ENCODE measurements around the gene TRPM3.

TRPM3 gene

DNA sequence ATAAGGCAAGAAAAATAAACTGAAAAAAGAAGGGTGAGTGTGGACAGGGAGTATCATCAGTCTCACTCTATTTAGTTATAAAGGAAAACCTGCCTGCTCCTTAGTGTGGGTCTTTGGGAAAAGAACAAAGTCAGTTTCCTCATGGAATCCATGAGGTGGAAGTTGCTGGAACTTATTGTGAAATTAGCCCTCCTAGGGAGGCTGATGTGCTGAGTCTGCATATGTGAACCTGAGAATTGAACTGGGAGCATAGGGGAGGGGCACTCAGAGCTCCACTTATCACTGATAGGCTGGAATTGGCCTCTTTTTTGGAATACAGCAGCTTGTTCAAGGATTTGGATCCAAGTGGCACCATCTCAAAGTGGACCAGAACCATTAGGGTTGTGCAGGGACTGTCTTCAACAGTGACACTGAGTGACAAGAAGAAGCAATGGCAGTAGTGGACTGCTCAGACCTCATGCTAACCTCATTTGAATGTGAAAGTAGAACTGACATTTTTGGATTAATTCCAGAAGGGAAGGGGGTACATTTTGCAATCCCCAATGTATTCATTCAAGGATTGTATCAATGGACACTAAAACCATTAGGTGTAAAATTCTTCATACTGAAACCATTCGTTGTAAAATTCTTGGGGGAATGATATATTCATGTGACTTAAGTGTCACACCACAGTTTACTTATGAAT is 603.4 kb downstream of the TRPM3 start:
- Mint-ChIP-seq H3K27ac (no peak overlapping the region), H3K4me3 (no peak overlapping the region), H3K27me3 (ENCODE audit: low read depth) (no peaks in the 10 kb centered on the region), H3K36me3 (ENCODE audit: low read depth) (no peaks in the 10 kb centered on the region), H3K4me1 (peaks cover 12% of the 10 kb centered on the region), H3K9me3 (no peaks in the 10 kb centered on the region)
- TF ChIP-seq, protein P1, sequence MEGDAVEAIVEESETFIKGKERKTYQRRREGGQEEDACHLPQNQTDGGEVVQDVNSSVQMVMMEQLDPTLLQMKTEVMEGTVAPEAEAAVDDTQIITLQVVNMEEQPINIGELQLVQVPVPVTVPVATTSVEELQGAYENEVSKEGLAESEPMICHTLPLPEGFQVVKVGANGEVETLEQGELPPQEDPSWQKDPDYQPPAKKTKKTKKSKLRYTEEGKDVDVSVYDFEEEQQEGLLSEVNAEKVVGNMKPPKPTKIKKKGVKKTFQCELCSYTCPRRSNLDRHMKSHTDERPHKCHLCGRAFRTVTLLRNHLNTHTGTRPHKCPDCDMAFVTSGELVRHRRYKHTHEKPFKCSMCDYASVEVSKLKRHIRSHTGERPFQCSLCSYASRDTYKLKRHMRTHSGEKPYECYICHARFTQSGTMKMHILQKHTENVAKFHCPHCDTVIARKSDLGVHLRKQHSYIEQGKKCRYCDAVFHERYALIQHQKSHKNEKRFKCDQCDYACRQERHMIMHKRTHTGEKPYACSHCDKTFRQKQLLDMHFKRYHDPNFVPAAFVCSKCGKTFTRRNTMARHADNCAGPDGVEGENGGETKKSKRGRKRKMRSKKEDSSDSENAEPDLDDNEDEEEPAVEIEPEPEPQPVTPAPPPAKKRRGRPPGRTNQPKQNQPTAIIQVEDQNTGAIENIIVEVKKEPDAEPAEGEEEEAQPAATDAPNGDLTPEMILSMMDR (IDR thresholded peaks at IDR 0.05; ENCODE audit: unreplicated experiment in 3 of 3): no peak

GRCh38 chr9:70514273-70514672 is 607.1 kb downstream of the TRPM3 start:
- Mint-ChIP-seq H3K4me3 (no peak overlapping the region), H3K36me3 (ENCODE audit: low read depth) (no peaks in the 10 kb centered on the region), H3K9me3 (no peaks in the 10 kb centered on the region), H3K27me3 (ENCODE audit: low read depth) (no peaks in the 10 kb centered on the region), H3K27ac (no peak overlapping the region), H3K4me1 (no peaks in the 10 kb centered on the region)
- TF ChIP-seq, protein P1 (IDR thresholded peaks at IDR 0.05; ENCODE audit: unreplicated experiment in 3 of 3): no peak

DNA sequence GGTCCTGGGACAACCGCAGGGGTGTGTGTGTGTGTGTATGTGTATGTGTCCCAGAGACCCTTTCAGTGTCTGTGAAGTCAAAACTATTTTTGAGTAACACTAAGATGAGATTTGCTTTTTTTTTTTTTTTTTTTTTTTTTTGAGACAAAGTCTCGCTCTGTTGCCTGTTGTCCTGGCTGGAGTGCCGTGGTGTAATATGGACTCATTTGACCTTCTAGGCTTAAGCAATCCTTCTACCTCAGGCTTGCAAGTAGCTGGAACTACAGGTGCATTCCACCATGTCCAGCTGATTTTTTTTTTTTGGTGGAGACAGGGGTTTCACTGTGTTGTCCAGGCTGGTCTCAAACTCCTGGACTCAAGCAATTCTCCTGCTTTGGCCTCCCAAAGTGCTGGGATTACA is 609.6 kb downstream of the TRPM3 start:
- no peak overlapping the region for H3K4me3 Mint-ChIP-seq
- no peaks in the 10 kb centered on the region for H3K36me3 Mint-ChIP-seq (ENCODE audit: low read depth)
- H3K9me3 Mint-ChIP-seq: no peaks in the 10 kb centered on the region
- H3K27me3 Mint-ChIP-seq (ENCODE audit: low read depth): no peaks in the 10 kb centered on the region
- no peaks in the 10 kb centered on the region for H3K4me1 Mint-ChIP-seq
- H3K27ac Mint-ChIP-seq: no peak overlapping the region
- TF ChIP-seq, protein P1 (IDR thresholded peaks at IDR 0.05; ENCODE audit: unreplicated experiment in 3 of 3): no peak

DNA sequence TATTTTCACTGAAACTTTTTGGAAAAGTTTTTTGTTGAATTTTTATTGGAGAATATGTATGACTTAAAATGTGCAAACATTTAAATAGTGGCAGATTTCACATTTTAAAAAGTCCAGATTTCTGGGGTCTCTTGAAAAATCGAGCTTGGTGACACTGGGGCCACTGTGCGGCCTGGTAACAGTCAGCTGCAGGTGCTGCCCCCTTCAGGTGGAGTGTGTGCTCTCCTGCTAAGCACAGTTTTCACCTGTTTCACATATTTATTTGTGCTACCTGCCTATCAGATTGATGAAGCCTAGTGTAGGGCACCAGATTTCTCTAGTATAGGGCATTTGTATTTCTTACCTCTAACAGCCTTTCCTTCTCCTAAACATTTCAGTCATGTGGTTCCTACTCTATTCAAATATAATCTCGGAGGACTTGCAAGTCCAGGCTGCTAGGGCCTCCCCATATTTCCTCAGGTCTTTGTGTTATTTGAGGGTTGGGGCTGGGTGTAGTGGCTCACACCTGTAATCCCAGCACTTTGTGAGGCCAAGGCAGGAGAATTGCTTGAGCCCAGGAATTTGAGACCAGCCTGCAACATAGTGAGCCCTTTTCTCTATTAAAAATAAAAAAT is 611.2 kb downstream of the TRPM3 start:
- no peaks in the 10 kb centered on the region for H3K9me3 Mint-ChIP-seq

GRCh38 chr9:70506159-70506558 is 615.3 kb downstream of the TRPM3 start:
- Mint-ChIP-seq H3K4me1 (peaks cover 7% of the 10 kb centered on the region), H3K36me3 (ENCODE audit: low read depth) (no peaks in the 10 kb centered on the region), H3K9me3 (no peaks in the 10 kb centered on the region), H3K4me3 (no peak overlapping the region), H3K27me3 (ENCODE audit: low read depth) (no peaks in the 10 kb centered on the region), H3K27ac (no peak overlapping the region)
- TF ChIP-seq, protein P1 (IDR thresholded peaks at IDR 0.05; ENCODE audit: unreplicated experiment in 3 of 3): no peak

More for the DNA sequence above, 611.2 kb downstream of the TRPM3 start:
- Mint-ChIP-seq H3K4me3 (no peak overlapping the region), H3K27me3 (ENCODE audit: low read depth) (no peaks in the 10 kb centered on the region), H3K36me3 (ENCODE audit: low read depth) (no peaks in the 10 kb centered on the region), H3K4me1 (no peaks in the 10 kb centered on the region), H3K27ac (no peak overlapping the region)
- TF ChIP-seq, protein P1 (IDR thresholded peaks at IDR 0.05; ENCODE audit: unreplicated experiment in 3 of 3): peak in 1 of 3 experiments; percentile 45

DNA sequence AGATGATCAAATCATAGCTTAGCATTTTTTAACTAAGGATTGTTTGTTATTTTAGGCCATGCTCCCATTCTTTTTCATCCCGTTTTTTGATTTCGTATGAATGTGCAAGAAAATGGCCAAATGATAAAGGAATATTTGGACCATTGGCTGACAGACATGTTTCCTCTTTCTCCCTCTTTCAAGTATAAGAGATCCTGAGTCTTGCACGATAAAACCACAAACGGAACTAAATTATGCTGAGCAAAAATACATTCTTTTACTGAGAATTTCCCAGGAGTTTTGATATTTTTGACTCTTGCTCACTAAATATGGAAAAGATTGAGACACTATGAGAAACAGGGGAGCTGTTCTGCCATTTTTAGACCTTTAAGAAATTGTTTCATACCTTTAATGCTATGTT is 616.6 kb downstream of the TRPM3 start:
- peak overlapping the region in 2 of 3 experiments; percentile 22 to 28 for H3K27ac Mint-ChIP-seq
- H3K27me3 Mint-ChIP-seq (ENCODE audit: low read depth): no peaks in the 10 kb centered on the region
- H3K4me1 Mint-ChIP-seq: peaks cover 7% of the 10 kb centered on the region
- H3K36me3 Mint-ChIP-seq (ENCODE audit: low read depth): no peaks in the 10 kb centered on the region
- H3K4me3 Mint-ChIP-seq: no peak overlapping the region
- TF ChIP-seq, protein P1 (IDR thresholded peaks at IDR 0.05; ENCODE audit: unreplicated experiment in 3 of 3): no peak
- H3K9me3 Mint-ChIP-seq: no peaks in the 10 kb centered on the region

All from nephron (organoid).